Activated effector memory CD4-positive, alpha-beta T cell treated with anti-CD3 and anti-CD28 coated beads, Interleukin-2, amount 50 U/mL, for 16 hours (primary cell): ENCODE measurements around the gene BLOC1S1.

ENCODE experiments used
- DNase-seq: peaks from one replicate; pipeline ENCODE4 v3.0.0-alpha.2; 2020

The BLOC1S1 gene

GRCh38 chr12:55715833-55716581 lies at the start of gene BLOC1S1:
Gene BLOC1S1 (plus strand): TSS chr12:55716046. CDS start chr12:55716052, 6 bp downstream.
- DNase-seq = peak; percentile 97

- no peak for DNase-seq
Observed at GRCh38 chr12:55666508-55666907, 49.3 kb upstream of the BLOC1S1 start.

DNA sequence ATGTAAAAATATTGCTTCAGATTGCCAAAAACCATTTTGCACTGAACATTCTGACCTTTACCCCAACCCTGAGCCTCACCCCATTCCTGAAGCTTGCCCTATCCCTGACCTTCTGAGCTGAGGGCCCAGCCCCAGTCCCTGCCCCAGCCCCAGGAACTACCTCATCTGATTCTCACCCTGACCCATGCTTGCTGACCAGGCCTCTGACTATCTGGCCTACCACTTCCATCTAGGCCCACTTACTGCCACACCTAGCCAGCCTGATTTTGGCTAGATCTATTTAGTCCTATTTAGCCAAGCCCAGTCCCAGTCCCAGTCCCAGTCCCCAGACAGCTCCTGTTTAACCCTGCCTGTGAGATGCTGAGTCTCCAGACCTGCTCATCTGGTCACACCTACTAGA lies 45.6 kb upstream of the BLOC1S1 start:
- DNase-seq = no peak

- no peak for DNase-seq
Observed at GRCh38 chr12:55671746-55672145, 44.1 kb upstream of the BLOC1S1 start.

- DNase-seq = no peak
Observed at GRCh38 chr12:55673638-55674037, 42.2 kb upstream of the BLOC1S1 start.

DNA sequence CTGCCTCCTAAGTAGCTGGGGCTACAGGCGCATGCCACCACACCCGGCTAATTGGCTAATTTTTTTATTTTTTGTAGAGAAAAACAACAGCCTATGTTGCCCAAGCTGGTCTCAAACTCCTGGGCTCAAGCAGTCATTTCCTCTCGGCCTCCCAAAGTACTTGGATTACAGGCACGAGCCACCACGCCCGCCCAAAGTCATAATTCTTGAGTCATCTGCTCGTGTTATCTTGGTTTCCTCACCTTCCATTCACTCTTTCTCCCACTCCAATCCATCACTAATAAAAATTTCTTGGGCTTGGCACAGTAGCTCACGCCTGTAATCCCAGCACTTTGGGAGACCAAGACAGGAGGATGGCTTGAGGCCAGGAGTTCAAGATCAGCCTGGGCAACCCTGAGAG lies 40.2 kb upstream of the BLOC1S1 start:
- DNase-seq = no peak

DNA sequence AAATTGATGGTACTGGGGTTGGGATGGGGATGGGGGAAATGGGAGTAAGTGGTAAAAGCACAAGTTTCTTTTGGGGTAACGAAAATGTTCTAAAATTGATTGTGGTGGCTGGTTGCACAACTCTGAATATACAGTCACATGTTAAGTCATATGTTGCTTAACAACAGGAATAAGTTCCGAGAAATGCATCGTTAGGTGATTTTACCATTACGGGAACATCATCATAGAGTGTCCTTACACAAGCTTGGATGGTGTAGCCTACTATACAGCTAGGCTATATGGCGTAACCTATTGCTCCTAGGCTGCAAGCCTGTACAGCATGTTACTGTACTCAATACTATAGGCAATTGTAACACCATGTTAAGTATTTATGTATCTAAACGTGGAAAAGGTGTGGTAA lies 39.1 kb upstream of the BLOC1S1 start:
- no peak for DNase-seq

- DNase-seq = no peak
Observed at GRCh38 chr12:55679691-55680090, 36.2 kb upstream of the BLOC1S1 start.

DNA sequence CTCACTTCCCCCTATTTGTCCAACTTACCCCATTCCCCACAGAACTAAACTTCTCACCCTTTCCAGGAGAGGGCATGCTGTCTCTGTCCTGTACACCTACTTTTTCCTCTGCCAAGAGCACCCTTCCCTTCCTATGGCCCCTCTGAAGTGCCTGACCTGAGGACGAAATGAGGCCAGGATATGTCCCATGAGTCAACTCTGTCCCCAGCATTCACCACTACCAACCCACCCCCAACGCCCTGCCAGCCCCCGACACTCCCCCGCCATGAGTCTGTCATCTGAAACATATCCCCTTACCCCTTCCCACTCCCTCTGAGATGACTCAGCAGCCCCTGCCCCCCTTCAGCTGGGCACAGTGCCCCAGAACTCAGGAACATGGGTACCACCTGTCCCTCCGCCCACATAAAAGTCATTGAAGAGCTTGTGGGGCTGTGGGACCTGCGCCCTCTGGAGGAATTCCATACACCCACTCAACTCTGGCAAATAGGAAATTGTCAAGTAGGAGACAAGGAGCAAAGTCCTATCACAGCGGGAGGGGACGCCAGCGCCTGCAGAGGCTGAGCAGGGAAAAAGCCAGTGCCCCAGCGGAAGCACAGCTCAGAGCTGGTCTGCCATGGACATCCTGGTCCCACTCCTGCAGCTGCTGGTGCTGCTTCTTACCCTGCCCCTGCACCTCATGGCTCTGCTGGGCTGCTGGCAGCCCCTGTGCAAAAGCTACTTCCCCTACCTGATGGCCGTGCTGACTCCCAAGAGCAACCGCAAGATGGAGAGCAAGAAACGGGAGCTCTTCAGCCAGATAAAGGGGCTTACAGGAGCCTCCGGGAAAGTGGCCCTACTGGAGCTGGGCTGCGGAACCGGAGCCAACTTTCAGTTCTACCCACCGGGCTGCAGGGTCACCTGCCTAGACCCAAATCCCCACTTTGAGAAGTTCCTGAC lies 34.4 kb upstream of the BLOC1S1 start:
- no peak for DNase-seq

- DNase-seq = no peak
Observed at GRCh38 chr12:55682087-55682796, 33.6 kb upstream of the BLOC1S1 start.

DNA sequence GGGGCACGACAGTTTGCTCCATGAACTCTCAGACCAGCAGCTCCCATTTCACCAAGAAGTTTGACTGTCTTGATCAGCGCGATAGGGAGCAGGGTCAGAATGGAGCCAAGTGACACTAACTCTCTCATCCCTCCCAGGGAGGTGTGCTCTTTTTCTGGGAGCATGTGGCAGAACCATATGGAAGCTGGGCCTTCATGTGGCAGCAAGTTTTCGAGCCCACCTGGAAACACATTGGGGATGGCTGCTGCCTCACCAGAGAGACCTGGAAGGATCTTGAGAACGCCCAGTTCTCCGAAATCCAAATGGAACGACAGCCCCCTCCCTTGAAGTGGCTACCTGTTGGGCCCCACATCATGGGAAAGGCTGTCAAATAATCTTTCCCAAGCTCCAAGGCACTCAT lies 32.2 kb upstream of the BLOC1S1 start:
- DNase-seq = no peak

GRCh38 chr12:55684761-55685370 lies 31.0 kb upstream of the BLOC1S1 start:
- no peak for DNase-seq

GRCh38 chr12:55685671-55686070 lies 30.2 kb upstream of the BLOC1S1 start:
- DNase-seq = no peak

DNA sequence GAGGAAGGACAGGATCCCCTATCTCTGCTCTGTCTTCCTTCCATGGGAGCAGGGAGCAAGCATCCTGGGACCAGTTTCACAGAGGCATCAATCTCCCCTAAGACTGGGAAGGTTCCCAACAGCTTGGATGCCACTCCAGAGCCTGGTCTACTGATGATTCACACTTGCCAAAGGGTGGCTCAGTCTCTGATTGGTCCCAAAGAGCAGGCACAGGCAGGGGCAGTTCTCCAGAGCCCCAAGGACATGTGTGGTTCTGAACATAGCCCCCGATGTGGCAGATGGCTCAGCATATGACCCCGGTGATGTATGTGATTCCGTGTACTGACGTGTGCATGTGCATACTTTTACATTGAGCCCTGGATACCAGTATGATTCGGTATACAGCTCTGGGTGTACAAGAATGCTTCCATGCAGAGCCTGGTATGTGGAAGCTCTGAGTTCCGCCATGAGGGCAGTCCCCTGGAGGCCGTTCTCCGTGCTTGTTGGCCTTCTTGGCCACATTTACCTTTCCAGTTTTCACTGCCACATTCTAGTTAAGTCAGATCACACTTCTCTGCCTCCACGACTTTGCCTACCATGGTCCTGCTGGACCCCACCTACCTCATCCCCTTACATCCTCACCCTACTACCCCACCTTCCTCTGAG lies 29.4 kb upstream of the BLOC1S1 start:
- no peak for DNase-seq

GRCh38 chr12:55687746-55688145 lies 28.1 kb upstream of the BLOC1S1 start:
- DNase-seq = no peak

DNA sequence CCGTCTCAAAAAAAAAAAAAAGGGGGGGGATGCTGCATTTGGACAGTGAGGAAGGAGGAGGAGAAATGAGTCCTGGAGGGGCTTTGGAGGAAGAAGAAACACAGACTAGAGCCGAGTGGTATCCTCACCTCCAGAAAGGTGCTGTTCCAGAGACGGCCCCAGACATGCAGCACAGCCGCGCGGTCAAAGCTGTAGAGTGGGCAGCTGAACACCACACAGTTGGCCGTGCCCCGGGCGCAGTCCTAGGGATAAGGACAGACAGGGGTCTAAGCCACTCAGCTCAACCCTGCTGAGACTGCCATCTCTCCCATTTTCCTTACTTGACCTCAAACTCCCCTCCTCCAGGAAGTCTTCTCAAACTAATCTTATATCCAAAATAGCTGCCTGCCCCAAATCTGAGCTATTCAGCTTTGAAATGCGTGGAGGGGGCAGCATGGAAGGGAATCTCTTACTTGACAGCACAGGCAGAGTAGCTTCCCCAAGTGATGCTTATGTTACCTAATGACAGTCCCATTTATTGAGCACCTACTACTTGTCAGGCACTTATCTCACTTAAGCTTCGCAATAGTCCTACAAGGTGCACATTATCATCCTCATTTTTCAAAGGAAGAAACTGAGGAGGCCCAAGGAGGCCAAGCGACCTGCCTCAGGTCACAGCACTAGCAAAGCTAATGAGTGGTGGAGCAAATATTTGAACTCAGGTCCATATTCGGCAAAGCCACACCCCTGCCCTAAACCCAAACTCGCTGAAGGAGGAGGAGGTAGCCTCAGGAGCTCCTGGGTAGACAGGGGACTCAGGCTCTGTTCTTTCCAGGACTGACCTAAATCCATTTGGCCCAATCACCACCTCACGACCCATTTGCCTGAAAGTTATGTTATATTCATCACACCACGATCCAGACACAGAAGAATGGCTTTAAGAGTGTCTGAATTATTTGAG lies 26.9 kb upstream of the BLOC1S1 start:
- DNase-seq = no peak

- DNase-seq = no peak
Observed at GRCh38 chr12:55692631-55693322, 23.1 kb upstream of the BLOC1S1 start.

GRCh38 chr12:55693323-55694187 lies 22.3 kb upstream of the BLOC1S1 start:
- DNase-seq = no peak

DNA sequence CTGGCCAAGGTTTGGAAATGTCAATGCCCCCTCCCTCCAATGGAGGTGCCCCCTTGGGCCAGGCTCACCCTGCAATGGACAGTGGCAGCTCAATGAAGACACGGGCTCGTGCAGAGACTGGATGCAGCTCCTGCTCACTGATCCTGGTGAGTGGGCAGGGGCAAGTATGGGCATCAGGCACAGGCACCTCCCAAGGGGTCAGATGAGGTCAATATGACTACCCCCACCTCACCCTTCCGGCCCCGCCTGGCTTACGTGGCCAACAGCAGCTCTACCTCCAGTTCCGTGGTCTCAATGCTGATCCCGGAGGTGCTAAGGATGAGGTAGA lies 21.7 kb upstream of the BLOC1S1 start:
- no peak for DNase-seq

GRCh38 chr12:55694651-55695050 lies 21.2 kb upstream of the BLOC1S1 start:
- DNase-seq = peak; percentile 39
